Measurements from ENCODE around the gene TSHR. TPM values are rescaled to one million over a fixed set of nuclear protein-coding genes. Genes with fewer than 3 reads are reported as not detected.

The TSHR gene
- total and polyA plus RNA-seq, 2 experiments from 2014 or later = 0.59 to 0.78 TPM

DNA sequence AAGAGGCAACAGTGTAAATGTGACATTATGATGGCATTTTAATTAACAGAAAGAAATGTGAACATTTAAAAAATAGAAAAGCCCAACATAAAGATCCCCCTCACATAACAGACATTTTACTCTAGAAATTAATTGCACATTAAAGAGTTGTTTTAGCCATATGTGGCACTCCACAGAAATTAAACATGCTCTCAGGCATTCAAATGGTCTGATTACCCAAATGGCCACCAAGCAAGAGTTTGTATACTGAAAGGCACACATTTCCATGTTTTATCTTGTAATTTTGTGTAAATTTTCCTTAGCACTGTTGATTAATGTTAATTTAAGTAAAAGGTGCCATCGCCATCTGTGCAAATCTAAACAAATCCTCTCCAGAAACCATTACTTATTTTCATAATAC is 221.8 kb downstream of the TSHR start:
- DNase-seq (ENCODE audit: low spot score) (no peak), ATAC-seq (no peak)
- H3F3A ChIP-seq (replicated peaks; ENCODE audit: low read depth) = no peaks in the 10 kb centered on the region
- H2AFZ ChIP-seq = no peak overlapping the region
- TF ChIP-seq EZH2 (IDR thresholded peaks at IDR 0.05; ENCODE audit: low read depth, unreplicated experiment) (no peak), STAT1 (IDR thresholded peaks at IDR 0.05; ENCODE audit: unreplicated experiment) (no peak), ZNF331 (CRISPR knock-in tag; IDR thresholded peaks at IDR 0.05; ENCODE audit: low read depth) (no peak), CREB1 (CRISPR knock-in tag; IDR thresholded peaks at IDR 0.05; ENCODE audit: low read depth) (no peak), EZH2phosphoT487 (IDR thresholded peaks at IDR 0.05; ENCODE audit: unreplicated experiment) (no peak), ZNF114 (CRISPR knock-in tag; IDR thresholded peaks at IDR 0.05) (no peak), JUNB (IDR thresholded peaks at IDR 0.05; ENCODE audit: unreplicated experiment) (no peak), POLR2AphosphoS5 (IDR thresholded peaks at IDR 0.05; ENCODE audit: low read depth) (no peak), NANOG (IDR thresholded peaks at IDR 0.05; ENCODE audit: borderline replicate concordance) (no peak)
- TF ChIP-seq, protein P1, sequence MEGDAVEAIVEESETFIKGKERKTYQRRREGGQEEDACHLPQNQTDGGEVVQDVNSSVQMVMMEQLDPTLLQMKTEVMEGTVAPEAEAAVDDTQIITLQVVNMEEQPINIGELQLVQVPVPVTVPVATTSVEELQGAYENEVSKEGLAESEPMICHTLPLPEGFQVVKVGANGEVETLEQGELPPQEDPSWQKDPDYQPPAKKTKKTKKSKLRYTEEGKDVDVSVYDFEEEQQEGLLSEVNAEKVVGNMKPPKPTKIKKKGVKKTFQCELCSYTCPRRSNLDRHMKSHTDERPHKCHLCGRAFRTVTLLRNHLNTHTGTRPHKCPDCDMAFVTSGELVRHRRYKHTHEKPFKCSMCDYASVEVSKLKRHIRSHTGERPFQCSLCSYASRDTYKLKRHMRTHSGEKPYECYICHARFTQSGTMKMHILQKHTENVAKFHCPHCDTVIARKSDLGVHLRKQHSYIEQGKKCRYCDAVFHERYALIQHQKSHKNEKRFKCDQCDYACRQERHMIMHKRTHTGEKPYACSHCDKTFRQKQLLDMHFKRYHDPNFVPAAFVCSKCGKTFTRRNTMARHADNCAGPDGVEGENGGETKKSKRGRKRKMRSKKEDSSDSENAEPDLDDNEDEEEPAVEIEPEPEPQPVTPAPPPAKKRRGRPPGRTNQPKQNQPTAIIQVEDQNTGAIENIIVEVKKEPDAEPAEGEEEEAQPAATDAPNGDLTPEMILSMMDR (conservative IDR thresholded peaks at IDR 0.05; ENCODE audit: low read depth in 2 of 2) = no peak
- TF ChIP-seq, protein P2, sequence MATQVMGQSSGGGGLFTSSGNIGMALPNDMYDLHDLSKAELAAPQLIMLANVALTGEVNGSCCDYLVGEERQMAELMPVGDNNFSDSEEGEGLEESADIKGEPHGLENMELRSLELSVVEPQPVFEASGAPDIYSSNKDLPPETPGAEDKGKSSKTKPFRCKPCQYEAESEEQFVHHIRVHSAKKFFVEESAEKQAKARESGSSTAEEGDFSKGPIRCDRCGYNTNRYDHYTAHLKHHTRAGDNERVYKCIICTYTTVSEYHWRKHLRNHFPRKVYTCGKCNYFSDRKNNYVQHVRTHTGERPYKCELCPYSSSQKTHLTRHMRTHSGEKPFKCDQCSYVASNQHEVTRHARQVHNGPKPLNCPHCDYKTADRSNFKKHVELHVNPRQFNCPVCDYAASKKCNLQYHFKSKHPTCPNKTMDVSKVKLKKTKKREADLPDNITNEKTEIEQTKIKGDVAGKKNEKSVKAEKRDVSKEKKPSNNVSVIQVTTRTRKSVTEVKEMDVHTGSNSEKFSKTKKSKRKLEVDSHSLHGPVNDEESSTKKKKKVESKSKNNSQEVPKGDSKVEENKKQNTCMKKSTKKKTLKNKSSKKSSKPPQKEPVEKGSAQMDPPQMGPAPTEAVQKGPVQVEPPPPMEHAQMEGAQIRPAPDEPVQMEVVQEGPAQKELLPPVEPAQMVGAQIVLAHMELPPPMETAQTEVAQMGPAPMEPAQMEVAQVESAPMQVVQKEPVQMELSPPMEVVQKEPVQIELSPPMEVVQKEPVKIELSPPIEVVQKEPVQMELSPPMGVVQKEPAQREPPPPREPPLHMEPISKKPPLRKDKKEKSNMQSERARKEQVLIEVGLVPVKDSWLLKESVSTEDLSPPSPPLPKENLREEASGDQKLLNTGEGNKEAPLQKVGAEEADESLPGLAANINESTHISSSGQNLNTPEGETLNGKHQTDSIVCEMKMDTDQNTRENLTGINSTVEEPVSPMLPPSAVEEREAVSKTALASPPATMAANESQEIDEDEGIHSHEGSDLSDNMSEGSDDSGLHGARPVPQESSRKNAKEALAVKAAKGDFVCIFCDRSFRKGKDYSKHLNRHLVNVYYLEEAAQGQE (IDR thresholded peaks at IDR 0.05; ENCODE audit: unreplicated experiment) = no peak
- TF ChIP-seq, protein P3, sequence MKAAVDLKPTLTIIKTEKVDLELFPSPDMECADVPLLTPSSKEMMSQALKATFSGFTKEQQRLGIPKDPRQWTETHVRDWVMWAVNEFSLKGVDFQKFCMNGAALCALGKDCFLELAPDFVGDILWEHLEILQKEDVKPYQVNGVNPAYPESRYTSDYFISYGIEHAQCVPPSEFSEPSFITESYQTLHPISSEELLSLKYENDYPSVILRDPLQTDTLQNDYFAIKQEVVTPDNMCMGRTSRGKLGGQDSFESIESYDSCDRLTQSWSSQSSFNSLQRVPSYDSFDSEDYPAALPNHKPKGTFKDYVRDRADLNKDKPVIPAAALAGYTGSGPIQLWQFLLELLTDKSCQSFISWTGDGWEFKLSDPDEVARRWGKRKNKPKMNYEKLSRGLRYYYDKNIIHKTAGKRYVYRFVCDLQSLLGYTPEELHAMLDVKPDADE (IDR thresholded peaks at IDR 0.05) = no peak
- TF ChIP-seq, protein P4, sequence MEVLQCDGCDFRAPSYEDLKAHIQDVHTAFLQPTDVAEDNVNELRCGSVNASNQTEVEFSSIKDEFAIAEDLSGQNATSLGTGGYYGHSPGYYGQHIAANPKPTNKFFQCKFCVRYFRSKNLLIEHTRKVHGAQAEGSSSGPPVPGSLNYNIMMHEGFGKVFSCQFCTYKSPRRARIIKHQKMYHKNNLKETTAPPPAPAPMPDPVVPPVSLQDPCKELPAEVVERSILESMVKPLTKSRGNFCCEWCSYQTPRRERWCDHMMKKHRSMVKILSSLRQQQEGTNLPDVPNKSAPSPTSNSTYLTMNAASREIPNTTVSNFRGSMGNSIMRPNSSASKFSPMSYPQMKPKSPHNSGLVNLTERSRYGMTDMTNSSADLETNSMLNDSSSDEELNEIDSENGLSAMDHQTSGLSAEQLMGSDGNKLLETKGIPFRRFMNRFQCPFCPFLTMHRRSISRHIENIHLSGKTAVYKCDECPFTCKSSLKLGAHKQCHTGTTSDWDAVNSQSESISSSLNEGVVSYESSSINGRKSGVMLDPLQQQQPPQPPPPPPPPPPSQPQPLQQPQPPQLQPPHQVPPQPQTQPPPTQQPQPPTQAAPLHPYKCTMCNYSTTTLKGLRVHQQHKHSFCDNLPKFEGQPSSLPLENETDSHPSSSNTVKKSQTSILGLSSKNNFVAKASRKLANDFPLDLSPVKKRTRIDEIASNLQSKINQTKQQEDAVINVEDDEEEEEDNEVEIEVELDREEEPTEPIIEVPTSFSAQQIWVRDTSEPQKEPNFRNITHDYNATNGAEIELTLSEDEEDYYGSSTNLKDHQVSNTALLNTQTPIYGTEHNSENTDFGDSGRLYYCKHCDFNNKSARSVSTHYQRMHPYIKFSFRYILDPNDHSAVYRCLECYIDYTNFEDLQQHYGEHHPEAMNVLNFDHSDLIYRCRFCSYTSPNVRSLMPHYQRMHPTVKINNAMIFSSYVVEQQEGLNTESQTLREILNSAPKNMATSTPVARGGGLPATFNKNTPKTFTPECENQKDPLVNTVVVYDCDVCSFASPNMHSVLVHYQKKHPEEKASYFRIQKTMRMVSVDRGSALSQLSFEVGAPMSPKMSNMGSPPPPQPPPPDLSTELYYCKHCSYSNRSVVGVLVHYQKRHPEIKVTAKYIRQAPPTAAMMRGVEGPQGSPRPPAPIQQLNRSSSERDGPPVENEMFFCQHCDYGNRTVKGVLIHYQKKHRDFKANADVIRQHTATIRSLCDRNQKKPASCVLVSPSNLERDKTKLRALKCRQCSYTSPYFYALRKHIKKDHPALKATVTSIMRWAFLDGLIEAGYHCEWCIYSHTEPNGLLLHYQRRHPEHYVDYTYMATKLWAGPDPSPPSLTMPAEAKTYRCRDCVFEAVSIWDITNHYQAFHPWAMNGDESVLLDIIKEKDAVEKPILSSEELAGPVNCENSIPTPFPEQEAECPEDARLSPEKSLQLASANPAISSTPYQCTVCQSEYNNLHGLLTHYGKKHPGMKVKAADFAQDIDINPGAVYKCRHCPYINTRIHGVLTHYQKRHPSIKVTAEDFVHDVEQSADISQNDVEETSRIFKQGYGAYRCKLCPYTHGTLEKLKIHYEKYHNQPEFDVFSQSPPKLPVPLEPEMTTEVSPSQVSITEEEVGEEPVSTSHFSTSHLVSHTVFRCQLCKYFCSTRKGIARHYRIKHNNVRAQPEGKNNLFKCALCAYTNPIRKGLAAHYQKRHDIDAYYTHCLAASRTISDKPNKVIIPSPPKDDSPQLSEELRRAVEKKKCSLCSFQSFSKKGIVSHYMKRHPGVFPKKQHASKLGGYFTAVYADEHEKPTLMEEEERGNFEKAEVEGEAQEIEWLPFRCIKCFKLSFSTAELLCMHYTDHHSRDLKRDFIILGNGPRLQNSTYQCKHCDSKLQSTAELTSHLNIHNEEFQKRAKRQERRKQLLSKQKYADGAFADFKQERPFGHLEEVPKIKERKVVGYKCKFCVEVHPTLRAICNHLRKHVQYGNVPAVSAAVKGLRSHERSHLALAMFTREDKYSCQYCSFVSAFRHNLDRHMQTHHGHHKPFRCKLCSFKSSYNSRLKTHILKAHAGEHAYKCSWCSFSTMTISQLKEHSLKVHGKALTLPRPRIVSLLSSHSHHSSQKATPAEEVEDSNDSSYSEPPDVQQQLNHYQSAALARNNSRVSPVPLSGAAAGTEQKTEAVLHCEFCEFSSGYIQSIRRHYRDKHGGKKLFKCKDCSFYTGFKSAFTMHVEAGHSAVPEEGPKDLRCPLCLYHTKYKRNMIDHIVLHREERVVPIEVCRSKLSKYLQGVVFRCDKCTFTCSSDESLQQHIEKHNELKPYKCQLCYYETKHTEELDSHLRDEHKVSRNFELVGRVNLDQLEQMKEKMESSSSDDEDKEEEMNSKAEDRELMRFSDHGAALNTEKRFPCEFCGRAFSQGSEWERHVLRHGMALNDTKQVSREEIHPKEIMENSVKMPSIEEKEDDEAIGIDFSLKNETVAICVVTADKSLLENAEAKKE (CRISPR knock-in tag; IDR thresholded peaks at IDR 0.05) = no peak
- peaks cover 3% of the 10 kb centered on the region; the same call in 1 of the 2 replicates for H3K36me3 ChIP-seq (ENCODE audit: insufficient read depth)
- H3K79me2 ChIP-seq (replicated peaks; ENCODE audit: insufficient read depth) = peaks cover 1% of the 10 kb centered on the region
- H3K27me3 Mint-ChIP-seq (ENCODE audit: insufficient read depth, low read depth, poor library complexity) = no peaks in the 10 kb centered on the region
- H3K27ac ChIP-seq (ENCODE audit: low read depth) = no peak overlapping the region
- no peaks in the 10 kb centered on the region for H3K9me2 ChIP-seq (ENCODE audit: insufficient read depth)
- H3K36me3 Mint-ChIP-seq (ENCODE audit: low read depth) = peaks cover 28% of the 10 kb centered on the region; the same call in 2 of the 3 replicates
- H4K20me1 ChIP-seq (replicated peaks; ENCODE audit: insufficient read depth) = peaks cover 3% of the 10 kb centered on the region; the same call in 1 of the 2 replicates
- no peak overlapping the region for H3K4me2 ChIP-seq
- no peaks in the 10 kb centered on the region for H3K27me3 ChIP-seq (ENCODE audit: insufficient read depth)
- H3K4me3 ChIP-seq = no peak overlapping the region
- no peak overlapping the region for H3K27ac Mint-ChIP-seq
- H3K9me3 Mint-ChIP-seq = no peaks in the 10 kb centered on the region
- no peaks in the 10 kb centered on the region for H3K4me1 Mint-ChIP-seq
- no peaks in the 10 kb centered on the region for H3K4me1 ChIP-seq (ENCODE audit: insufficient read depth)
- no peak overlapping the region for H3K4me3 Mint-ChIP-seq
